HG02870 (cell line): ENCODE results near the gene ATOH8.

Experiments used
- ATAC-seq: cut with Tn5 transposase; IDR thresholded peaks from one replicate; pipeline ENCODE4 v1.9.1; 2021; ENCODE audit warnings: mild to moderate bottlenecking, moderate library complexity; ENCODE audit not compliant: unreplicated experiment

Gene ATOH8

DNA sequence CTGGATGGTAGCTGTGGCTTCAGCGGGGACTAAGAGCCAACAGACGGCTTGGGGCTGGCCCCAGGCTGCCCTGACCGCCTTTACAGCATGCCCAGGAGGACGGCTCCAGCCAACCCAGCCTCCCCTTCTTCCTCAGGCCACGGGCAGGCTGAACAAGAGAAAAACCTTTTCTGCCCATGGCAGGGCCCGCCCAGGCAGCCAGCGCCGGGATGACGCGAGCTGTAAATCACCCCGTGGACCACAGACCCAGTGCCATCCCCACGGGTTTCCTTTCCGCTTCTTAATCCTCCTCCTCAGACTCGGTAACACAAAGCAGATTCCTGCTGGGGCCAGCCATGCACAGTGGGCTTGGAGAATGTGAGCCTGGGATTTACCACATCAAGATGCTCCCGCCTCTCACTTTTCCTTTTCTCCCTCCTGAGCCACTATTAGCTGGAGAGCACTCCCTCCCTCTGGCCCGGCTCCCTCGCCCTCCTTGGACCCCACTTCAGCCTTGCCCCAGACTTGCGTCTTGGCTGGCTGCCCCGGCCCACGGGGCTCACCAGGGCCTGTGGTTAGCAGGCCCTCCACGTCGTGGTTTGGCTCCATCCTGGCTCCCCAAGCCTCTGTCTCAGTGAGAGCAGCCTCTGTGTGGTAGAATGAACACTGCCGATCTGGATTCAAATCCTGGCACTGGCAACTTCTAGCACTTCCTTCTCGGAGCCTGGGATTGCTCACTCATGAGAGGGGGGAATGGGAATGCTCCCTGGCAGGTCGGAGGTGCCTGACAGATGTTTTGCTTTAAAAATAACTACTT is 31.4 kb downstream of the ATOH8 start:
- ATAC-seq, result no peak

- no peak for ATAC-seq
Observed at GRCh38 chr2:85785871-85786270, 32.1 kb downstream of the ATOH8 start.

GRCh38 chr2:85786444-85786843 is 32.7 kb downstream of the ATOH8 start:
- ATAC-seq, result no peak

- no peak for ATAC-seq
Observed at GRCh38 chr2:85786865-85787264, 33.1 kb downstream of the ATOH8 start.

DNA sequence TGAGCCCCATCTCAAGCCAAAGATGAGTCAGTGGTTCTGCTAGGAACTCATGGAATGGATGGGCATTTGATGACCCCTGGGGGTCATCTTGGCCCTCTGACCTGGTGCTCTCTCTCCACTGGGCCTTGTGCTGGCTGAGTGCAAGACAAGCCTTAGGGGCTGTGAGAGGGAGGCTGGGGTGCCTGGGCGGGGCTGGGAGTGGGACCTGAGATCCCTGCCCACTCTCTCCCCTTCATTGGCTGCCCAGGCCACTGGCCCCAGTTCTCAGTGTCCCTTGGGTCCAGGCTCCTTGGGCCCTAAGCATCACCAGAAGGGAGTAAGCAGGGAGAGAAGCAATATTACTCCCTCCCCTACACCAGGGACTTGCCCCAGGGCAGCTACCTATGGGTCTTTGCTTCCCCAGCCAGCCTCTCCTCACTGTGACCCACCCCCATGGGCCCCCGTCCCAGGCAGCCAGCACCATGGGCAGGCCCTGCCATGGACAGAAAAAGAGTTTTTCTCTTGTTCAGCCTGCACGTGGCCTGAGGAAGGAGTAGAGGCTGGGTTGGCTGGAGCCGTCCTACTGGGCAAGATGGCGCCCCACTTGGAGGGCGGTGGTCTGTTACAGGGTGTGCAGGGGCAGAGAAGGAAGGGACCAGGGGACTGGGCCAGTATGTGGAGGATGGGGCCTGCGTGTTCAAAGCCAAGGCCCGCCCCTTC is 33.6 kb downstream of the ATOH8 start:
- ATAC-seq, result no peak

GRCh38 chr2:85787981-85788340 is 34.2 kb downstream of the ATOH8 start:
- ATAC-seq, result no peak

GRCh38 chr2:85788603-85789002 is 34.8 kb downstream of the ATOH8 start:
- no peak for ATAC-seq

DNA sequence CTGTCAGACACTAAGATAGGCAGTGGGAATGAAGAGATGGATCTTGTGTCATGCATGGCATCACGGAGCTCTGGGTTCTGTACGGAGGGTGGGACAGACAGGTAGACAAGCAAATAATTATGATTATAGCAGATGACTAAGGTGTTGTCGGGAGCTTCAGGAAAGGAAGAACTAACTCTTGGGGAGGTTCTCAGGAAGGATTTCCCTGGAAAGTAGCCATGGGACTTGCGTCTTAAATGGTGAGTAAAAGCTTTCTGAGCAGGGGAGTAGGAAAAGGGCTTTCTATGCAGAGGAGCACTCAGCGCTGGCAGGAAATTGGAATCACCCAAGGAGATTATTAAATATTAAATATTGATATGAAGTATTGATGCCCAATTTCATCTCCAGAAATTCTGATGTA is 35.5 kb downstream of the ATOH8 start:
- ATAC-seq, result no peak

GRCh38 chr2:85790032-85790431 is 36.2 kb downstream of the ATOH8 start:
- no peak for ATAC-seq

- no peak for ATAC-seq
Observed at GRCh38 chr2:85790499-85791188, 36.9 kb downstream of the ATOH8 start.

DNA sequence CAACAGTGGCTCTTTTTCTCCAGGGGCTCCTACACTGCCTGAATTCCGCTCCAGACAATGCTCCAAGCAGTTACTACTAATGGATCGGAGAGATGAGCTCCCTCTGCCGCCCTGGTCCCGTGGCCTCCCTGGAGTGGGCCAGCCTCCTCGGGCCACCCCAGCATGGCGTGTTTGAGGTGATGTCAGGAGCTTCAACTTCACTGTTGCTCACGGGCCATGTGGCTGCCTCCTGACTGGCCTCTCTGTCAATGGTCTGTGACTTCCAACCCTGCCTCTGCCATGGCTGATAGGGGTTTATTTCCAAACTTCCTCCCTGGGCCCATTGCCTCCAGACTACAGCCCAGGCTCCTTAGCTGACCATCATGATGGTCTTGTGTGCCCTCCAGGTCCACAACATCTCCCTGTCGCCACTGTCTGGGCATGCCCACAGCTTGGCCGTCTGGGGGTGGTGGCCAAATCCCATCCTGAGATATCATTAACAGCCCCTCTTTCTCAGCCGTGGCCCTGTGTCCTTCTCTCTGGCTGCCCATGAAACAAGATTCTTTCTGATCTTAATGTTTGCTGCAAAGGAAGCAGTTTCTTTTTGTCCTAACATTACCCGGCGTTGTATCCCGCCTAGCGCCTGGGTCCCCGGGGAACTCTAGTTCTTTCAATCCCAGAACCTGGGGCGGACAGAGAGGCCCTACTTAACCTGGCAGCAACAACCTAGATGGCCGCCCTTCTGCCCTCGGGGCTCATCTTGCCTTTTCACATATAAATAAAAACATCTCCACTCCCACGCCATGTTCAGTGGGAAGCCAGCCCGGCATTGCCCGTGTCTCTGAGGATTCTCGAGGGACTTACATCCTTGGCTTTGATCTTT is 38.1 kb downstream of the ATOH8 start:
- ATAC-seq, result no peak

GRCh38 chr2:85792783-85793441 is 39.1 kb downstream of the ATOH8 start:
- ATAC-seq, result no peak

GRCh38 chr2:85793584-85793983 is 39.8 kb downstream of the ATOH8 start:
- ATAC-seq, result no peak

- no peak for ATAC-seq
Observed at GRCh38 chr2:85794038-85794441, 40.2 kb downstream of the ATOH8 start.

DNA sequence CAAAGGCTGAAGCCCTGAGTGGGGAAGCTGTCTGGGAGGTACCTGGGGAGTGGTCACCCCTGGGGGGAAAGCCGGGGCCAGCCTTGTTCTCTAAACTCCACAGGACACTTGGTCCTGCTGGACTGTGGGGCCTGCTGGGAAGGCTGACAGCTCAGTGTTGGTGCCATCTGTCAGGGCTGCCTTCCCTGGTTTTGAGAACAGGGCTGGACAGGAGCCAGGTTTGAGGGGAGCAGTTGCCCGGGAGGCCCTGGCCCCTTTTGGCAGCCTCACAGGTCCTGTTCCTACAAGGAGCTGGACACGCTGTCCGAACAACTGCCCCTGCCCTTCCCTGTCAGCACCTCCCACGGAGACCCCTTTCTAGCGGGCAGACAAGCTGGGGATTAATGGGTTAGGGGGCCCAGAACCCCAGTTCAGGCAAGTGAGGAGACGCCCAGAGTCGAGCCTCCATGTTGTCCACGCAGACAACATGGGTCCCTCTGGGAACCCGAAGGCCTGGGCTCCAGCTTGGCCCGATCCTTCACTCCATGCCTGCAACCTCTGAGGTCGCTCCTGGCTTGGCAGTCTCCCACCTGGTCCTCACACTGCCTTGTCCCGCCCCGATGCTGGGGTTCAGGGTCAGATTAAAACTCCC is 40.8 kb downstream of the ATOH8 start:
- no peak for ATAC-seq

- no peak for ATAC-seq
Observed at GRCh38 chr2:85795331-85796045, 41.7 kb downstream of the ATOH8 start.

DNA sequence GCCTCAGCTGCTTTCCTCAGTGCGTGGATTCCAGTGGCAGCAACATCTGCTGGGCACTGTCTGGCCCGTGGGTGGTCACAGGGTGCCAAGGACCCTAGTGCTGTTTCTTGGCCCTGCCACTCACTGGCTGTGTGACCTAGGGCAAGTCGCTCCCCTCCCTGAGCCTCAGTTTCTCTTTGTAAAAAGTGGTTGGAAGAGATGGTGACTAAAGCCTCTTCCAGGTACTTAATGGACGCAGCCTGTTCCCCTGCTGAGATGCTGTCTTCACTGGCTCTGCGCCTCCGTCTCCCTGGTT is 42.2 kb downstream of the ATOH8 start:
- ATAC-seq, result no peak

DNA sequence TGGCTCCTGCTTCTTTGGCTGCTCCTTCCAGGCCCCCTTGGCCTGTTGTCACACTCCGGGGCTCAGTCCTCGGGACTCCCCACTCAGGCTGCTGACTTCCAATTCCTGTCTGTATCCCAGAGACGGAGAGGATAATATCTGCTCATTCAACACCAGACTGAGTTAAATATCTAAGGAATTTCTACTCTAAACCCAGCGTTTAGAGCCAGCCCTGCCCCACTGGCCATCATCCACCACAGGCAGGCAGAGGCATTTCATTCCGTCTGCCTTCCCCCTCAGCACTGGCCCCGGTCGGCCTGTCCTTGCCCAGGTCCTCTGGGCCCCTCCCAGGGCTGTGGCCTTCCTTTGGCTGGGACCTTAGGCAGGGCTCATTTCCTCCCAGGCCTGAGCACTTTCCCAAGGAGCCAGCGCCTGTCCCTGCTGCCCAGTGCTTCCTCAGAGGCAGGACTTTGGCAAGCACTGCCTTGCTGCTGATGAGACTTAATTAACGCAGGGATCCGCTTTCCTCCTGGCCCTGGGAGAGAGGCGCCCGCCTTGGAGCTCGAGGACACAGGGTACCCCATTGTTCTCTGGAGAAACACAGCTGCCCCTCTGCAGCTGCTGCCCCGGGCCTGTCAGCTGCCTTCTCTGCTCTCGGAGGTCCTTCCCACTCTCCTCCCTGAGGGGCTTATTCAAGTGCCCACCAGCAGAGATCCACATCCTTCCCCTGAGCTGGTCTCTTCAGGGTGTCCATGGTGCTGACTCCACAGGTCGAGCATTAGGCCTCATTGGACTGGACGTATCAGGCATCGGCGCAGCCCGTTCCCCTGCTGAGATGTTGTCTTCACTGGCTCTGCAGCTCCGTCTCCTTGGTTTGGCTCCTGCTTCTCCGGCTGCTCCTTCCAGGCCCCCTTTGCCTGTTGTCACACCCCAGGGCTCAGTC is 42.8 kb downstream of the ATOH8 start:
- ATAC-seq, result no peak

DNA sequence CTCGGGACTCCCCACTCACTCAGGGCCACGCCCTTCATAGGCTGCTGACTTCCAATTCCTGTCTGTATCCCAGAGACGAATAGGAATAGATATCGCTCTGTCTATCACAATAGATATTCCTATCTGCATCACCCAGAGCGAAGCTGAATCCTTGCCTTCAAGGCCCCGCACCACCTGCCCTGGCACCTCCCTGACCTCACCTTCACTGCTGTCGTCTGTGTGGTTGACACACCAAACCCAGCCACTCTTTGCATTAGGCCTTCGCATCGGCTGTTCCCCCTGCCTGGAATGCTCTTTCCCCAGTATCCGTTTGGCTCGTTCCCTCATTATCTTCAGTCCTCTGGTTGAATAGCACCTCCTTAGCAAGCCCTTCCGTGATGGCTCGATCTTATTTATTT is 43.5 kb downstream of the ATOH8 start:
- no peak for ATAC-seq
